Measurements from ENCODE around the gene DDB1. TPM values are rescaled to one million over a fixed set of nuclear protein-coding genes. Genes with fewer than 3 reads are reported as not detected.

Gene DDB1
- total and polyA plus RNA-seq, 9 of the 15 experiments (the other 6 are each of a cell fraction or from before 2014, with no cell fraction given): 172 to 361 (median 266) TPM

GRCh38 chr11:61342207-61342803, 9.4 kb upstream of the DDB1 start (continued):
- no peak for TF ChIP-seq ZNF318 (IDR thresholded peaks at IDR 0.05; ENCODE audit: borderline replicate concordance in 1 of 2, low read depth in 1 of 2)
- no peak for TF ChIP-seq NFE2L1 (tag; IDR thresholded peaks at IDR 0.05; ENCODE audit: borderline replicate concordance, low read depth)
- TF ChIP-seq C11orf30 (IDR thresholded peaks at IDR 0.05; ENCODE audit: low read depth): no peak
- no peak for TF ChIP-seq HNRNPUL1 (IDR thresholded peaks at IDR 0.05; ENCODE audit: low read length)
- TF ChIP-seq TEAD4 (IDR thresholded peaks at IDR 0.05; ENCODE audit: low read length): peak; percentile 95
- no peak for TF ChIP-seq TEAD4 (CRISPR knock-in tag; IDR thresholded peaks at IDR 0.05; ENCODE audit: borderline replicate concordance)
- no peak for TF ChIP-seq ZNF143 (CRISPR knock-in tag; IDR thresholded peaks at IDR 0.05)
- TF ChIP-seq MYBL2 (IDR thresholded peaks at IDR 0.05; ENCODE audit: low read depth): no peak
- TF ChIP-seq MYBL2 (CRISPR knock-in tag; IDR thresholded peaks at IDR 0.05; ENCODE audit: borderline replicate concordance): no peak
- no peak for TF ChIP-seq ESRRA (IDR thresholded peaks at IDR 0.05; ENCODE audit: borderline replicate concordance, low read depth)
- no peak for TF ChIP-seq MBD1 (CRISPR knock-in tag; IDR thresholded peaks at IDR 0.05)
- TF ChIP-seq FOXJ3 (CRISPR knock-in tag; IDR thresholded peaks at IDR 0.05): no peak
- TF ChIP-seq OTX1 (CRISPR knock-in tag; IDR thresholded peaks at IDR 0.05): no peak
- TF ChIP-seq CHD2 (IDR thresholded peaks at IDR 0.05; ENCODE audit: low read depth, low read length): 0 out of 2 replicates have a peak, but pooled peaks have one; percentile 12
- 0 out of 4 replicates have a peak, but pooled peaks of 1 of the 2 experiments have one; percentile 24 for TF ChIP-seq ZNF639 (CRISPR knock-in tag; conservative IDR thresholded peaks at IDR 0.05 in 1 of 2, IDR thresholded peaks at IDR 0.05 in 1 of 2)
- peak; percentile 52 for TF ChIP-seq MEIS2 (IDR thresholded peaks at IDR 0.05; ENCODE audit: partially characterized antibody)
- TF ChIP-seq BDP1 (IDR thresholded peaks at IDR 0.05; ENCODE audit: insufficient read depth, insufficient read length): no peak
